ENCODE measurements around the gene MYO5C.
A peak's percentile ranks its signal among the peaks of the same experiment; 100 is the strongest.

DNA sequence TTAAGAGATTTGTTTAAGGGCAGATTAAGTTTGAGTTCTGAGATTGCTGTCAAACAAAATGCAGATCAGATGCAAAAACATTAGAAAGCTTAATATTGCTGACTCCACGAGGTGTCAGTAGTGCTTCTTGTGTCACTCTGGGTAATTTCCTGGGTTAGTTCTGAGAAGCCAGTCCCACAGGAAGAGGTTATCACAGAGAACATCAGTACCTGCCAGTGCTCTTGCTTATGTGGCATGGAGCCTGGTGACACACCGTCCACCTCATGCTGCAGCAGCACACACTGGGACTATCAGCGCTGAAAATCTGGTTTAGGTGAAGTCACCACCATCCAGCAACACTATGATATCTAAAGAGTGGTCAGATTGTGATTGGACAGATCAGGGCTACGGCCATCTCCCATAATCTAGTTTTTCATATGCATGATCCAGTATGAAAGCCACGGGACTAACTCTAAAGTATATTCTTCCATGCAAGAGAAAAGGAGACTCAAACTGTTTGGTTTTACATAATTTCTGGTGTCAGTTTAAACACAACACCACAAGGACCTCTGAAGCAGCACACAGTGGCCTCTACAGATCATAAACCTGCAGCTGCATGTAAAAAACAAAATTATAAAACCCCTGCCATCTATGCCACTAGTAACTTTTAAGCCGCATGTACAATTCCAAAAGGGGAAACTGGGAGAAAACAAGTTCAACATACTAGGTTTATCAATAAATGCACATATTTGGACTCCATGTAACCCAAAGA lies 36.1 kb upstream of the MYO5C start:
- TF ChIP-seq, protein P1, sequence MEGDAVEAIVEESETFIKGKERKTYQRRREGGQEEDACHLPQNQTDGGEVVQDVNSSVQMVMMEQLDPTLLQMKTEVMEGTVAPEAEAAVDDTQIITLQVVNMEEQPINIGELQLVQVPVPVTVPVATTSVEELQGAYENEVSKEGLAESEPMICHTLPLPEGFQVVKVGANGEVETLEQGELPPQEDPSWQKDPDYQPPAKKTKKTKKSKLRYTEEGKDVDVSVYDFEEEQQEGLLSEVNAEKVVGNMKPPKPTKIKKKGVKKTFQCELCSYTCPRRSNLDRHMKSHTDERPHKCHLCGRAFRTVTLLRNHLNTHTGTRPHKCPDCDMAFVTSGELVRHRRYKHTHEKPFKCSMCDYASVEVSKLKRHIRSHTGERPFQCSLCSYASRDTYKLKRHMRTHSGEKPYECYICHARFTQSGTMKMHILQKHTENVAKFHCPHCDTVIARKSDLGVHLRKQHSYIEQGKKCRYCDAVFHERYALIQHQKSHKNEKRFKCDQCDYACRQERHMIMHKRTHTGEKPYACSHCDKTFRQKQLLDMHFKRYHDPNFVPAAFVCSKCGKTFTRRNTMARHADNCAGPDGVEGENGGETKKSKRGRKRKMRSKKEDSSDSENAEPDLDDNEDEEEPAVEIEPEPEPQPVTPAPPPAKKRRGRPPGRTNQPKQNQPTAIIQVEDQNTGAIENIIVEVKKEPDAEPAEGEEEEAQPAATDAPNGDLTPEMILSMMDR (IDR thresholded peaks at IDR 0.05 in 8 of 11, conservative IDR thresholded peaks at IDR 0.05 in 3 of 11), result peak in 9 of 11 experiments; percentile 19 to 55 (median 36)
- TF ChIP-seq POLR2A (IDR thresholded peaks at IDR 0.05), result no peak
